ENCODE measurements around the gene SLC12A8. TPM values are rescaled to one million over a fixed set of nuclear protein-coding genes. Genes with fewer than 3 reads are reported as not detected.

Gene SLC12A8
- total and polyA plus RNA-seq, 4 experiments from 2014 or later: not detected

- no peaks in the 10 kb centered on the region for H3K36me3 Mint-ChIP-seq
- Histone ChIP-seq H3K9me3 (ENCODE audit: control insufficient read depth in 1 of 2, low read length in 2 of 2) (no peaks in the 10 kb centered on the region), H3K4me1 (ENCODE audit: insufficient read depth, low read length) (peaks cover 17% of the 10 kb centered on the region), H3K27me3 (ENCODE audit: insufficient read depth, low read length) (no peaks in the 10 kb centered on the region), H3K36me3 (ENCODE audit: insufficient read depth, low read length) (no peaks in the 10 kb centered on the region), H3K4me3 (ENCODE audit: low read length in 2 of 2) (no peak overlapping the region), H3K27ac (ENCODE audit: low read depth, low read length) (no peak overlapping the region)
- peaks cover 0 to 1% (median 0%) of the 10 kb centered on the region in 8 donors for H3K9me3 Mint-ChIP-seq
- peak overlapping the region in 1 of 8 donors; percentile 2 for H3K4me3 Mint-ChIP-seq
- POLR2A ChIA-PET (ENCODE audit: partially characterized antibody): no interaction called here
- intact Hi-C loops (cut with micrococcal nuclease): no loop called here
- peak overlapping the region in 3 of 7 donors; percentile 1 to 48 (median 25) for H3K27ac Mint-ChIP-seq
- H3K4me1 Mint-ChIP-seq: peaks cover 14 to 36% (median 26%) of the 10 kb centered on the region in 4 donors
- DNase-seq: no peak
- CTCF ChIA-PET (ENCODE audit: partially characterized antibody): interaction anchor here (1.6 kb wide), 1 partner anchor 89 kb away, joined by 4 read pairs; no protein-coding TSS in a partner anchor
- peaks cover 0 to 1% of the 10 kb centered on the region in 2 donors for H3K27me3 Mint-ChIP-seq
Measured at GRCh38 chr3:125137358-125138033, 75.1 kb downstream of the SLC12A8 start.

- Mint-ChIP-seq H3K36me3 (no peaks in the 10 kb centered on the region), H3K4me3 (no peak overlapping the region), H3K27ac (peak overlapping the region in 1 of 7 donors; percentile 29), H3K9me3 (peaks cover 0 to 1% (median 0%) of the 10 kb centered on the region in 8 donors), H3K27me3 (peaks cover 0 to 1% of the 10 kb centered on the region in 2 donors), H3K4me1 (peaks cover 11 to 31% (median 22%) of the 10 kb centered on the region in 4 donors)
- ChIA-PET CTCF (ENCODE audit: partially characterized antibody) (interaction anchor here (1.6 kb wide), 1 partner anchor 89 kb away, joined by 4 read pairs; no protein-coding TSS in a partner anchor), POLR2A (ENCODE audit: partially characterized antibody) (no interaction called here)
- no peaks in the 10 kb centered on the region for H3K9me3 ChIP-seq (ENCODE audit: control insufficient read depth in 1 of 2, low read length in 2 of 2)
- H3K36me3 ChIP-seq (ENCODE audit: insufficient read depth, low read length): no peaks in the 10 kb centered on the region
- intact Hi-C loops (cut with micrococcal nuclease): no loop called here
- no peak overlapping the region for H3K27ac ChIP-seq (ENCODE audit: low read depth, low read length)
- DNase-seq: no peak
- no peak overlapping the region for H3K4me3 ChIP-seq (ENCODE audit: low read length in 2 of 2)
- H3K4me1 ChIP-seq (ENCODE audit: insufficient read depth, low read length): peaks cover 12% of the 10 kb centered on the region
- H3K27me3 ChIP-seq (ENCODE audit: insufficient read depth, low read length): no peaks in the 10 kb centered on the region
Measured at GRCh38 chr3:125136966-125137357, 75.6 kb downstream of the SLC12A8 start.

GRCh38 chr3:125136515-125136914 lies 76.0 kb downstream of the SLC12A8 start:
- no peak for DNase-seq
- Mint-ChIP-seq H3K9me3 (peaks cover 0 to 1% (median 0%) of the 10 kb centered on the region in 8 donors), H3K36me3 (no peaks in the 10 kb centered on the region), H3K27ac (peak overlapping the region in 3 of 7 donors; percentile 19 to 59 (median 29)), H3K27me3 (peaks cover 0 to 1% of the 10 kb centered on the region in 2 donors), H3K4me3 (peak overlapping the region in 2 of 8 donors; percentile 0 to 2), H3K4me1 (peaks cover 11 to 26% (median 20%) of the 10 kb centered on the region in 4 donors)
- CTCF ChIA-PET (ENCODE audit: partially characterized antibody): interaction anchor here (1.6 kb wide), 1 partner anchor 88 kb away, joined by 4 read pairs; no protein-coding TSS in a partner anchor
- Histone ChIP-seq H3K27ac (ENCODE audit: low read depth, low read length) (no peak overlapping the region), H3K36me3 (ENCODE audit: insufficient read depth, low read length) (no peaks in the 10 kb centered on the region), H3K9me3 (ENCODE audit: control insufficient read depth in 1 of 2, low read length in 2 of 2) (no peaks in the 10 kb centered on the region), H3K27me3 (ENCODE audit: insufficient read depth, low read length) (no peaks in the 10 kb centered on the region), H3K4me1 (ENCODE audit: insufficient read depth, low read length) (peaks cover 11% of the 10 kb centered on the region), H3K4me3 (ENCODE audit: low read length in 2 of 2) (no peak overlapping the region)
- intact Hi-C loops (cut with micrococcal nuclease): no loop called here
- POLR2A ChIA-PET (ENCODE audit: partially characterized antibody): no interaction called here

GRCh38 chr3:125134952-125135351 lies 77.6 kb downstream of the SLC12A8 start:
- no peak overlapping the region for H3K4me3 ChIP-seq (ENCODE audit: low read length in 2 of 2)
- H3K27ac ChIP-seq (ENCODE audit: low read depth, low read length): no peak overlapping the region
- DNase-seq: no peak
- Mint-ChIP-seq H3K9me3 (no peaks in the 10 kb centered on the region), H3K27ac (peak overlapping the region in 1 of 7 donors; percentile 7), H3K36me3 (no peaks in the 10 kb centered on the region), H3K4me3 (no peak overlapping the region), H3K27me3 (peaks cover 0 to 1% of the 10 kb centered on the region in 2 donors), H3K4me1 (peaks cover 9 to 13% (median 10%) of the 10 kb centered on the region in 4 donors)
- peaks cover 2% of the 10 kb centered on the region for H3K4me1 ChIP-seq (ENCODE audit: insufficient read depth, low read length)
- POLR2A ChIA-PET (ENCODE audit: partially characterized antibody): no interaction called here
- H3K27me3 ChIP-seq (ENCODE audit: insufficient read depth, low read length): no peaks in the 10 kb centered on the region
- intact Hi-C loops (cut with micrococcal nuclease): no loop called here
- CTCF ChIA-PET (ENCODE audit: partially characterized antibody): no interaction called here
- no peaks in the 10 kb centered on the region for H3K9me3 ChIP-seq (ENCODE audit: control insufficient read depth in 1 of 2, low read length in 2 of 2)
- no peaks in the 10 kb centered on the region for H3K36me3 ChIP-seq (ENCODE audit: insufficient read depth, low read length)

- Mint-ChIP-seq H3K4me3 (no peak overlapping the region), H3K27me3 (peaks cover 0 to 1% of the 10 kb centered on the region in 2 donors), H3K27ac (peak overlapping the region in 2 of 7 donors; percentile 10 to 12), H3K4me1 (peaks cover 7 to 11% (median 9%) of the 10 kb centered on the region in 4 donors), H3K9me3 (no peaks in the 10 kb centered on the region), H3K36me3 (no peaks in the 10 kb centered on the region)
- no peaks in the 10 kb centered on the region for H3K36me3 ChIP-seq (ENCODE audit: insufficient read depth, low read length)
- intact Hi-C loops (cut with micrococcal nuclease): no loop called here
- ChIA-PET POLR2A (ENCODE audit: partially characterized antibody) (no interaction called here), CTCF (ENCODE audit: partially characterized antibody) (no interaction called here)
- H3K4me1 ChIP-seq (ENCODE audit: insufficient read depth, low read length): no peaks in the 10 kb centered on the region
- no peak for DNase-seq
- H3K4me3 ChIP-seq (ENCODE audit: low read length in 2 of 2): no peak overlapping the region
- no peaks in the 10 kb centered on the region for H3K27me3 ChIP-seq (ENCODE audit: insufficient read depth, low read length)
- no peaks in the 10 kb centered on the region for H3K9me3 ChIP-seq (ENCODE audit: control insufficient read depth in 1 of 2, low read length in 2 of 2)
- H3K27ac ChIP-seq (ENCODE audit: low read depth, low read length): no peak overlapping the region
Measured at GRCh38 chr3:125132815-125133214, 79.7 kb downstream of the SLC12A8 start.

GRCh38 chr3:125129512-125129997 lies 83.0 kb downstream of the SLC12A8 start:
- no peaks in the 10 kb centered on the region for H3K36me3 Mint-ChIP-seq
- Histone ChIP-seq H3K27me3 (ENCODE audit: insufficient read depth, low read length) (no peaks in the 10 kb centered on the region), H3K4me3 (ENCODE audit: low read length in 2 of 2) (no peak overlapping the region), H3K27ac (ENCODE audit: low read depth, low read length) (no peak overlapping the region), H3K4me1 (ENCODE audit: insufficient read depth, low read length) (peaks cover 9% of the 10 kb centered on the region), H3K9me3 (ENCODE audit: control insufficient read depth in 1 of 2, low read length in 2 of 2) (no peaks in the 10 kb centered on the region), H3K36me3 (ENCODE audit: insufficient read depth, low read length) (no peaks in the 10 kb centered on the region)
- no peak overlapping the region for H3K27ac Mint-ChIP-seq
- intact Hi-C loops (cut with micrococcal nuclease): no loop called here
- POLR2A ChIA-PET (ENCODE audit: partially characterized antibody): no interaction called here
- H3K4me1 Mint-ChIP-seq: peaks cover 0 to 14% (median 8%) of the 10 kb centered on the region in 4 donors
- H3K4me3 Mint-ChIP-seq: no peak overlapping the region
- CTCF ChIA-PET (ENCODE audit: partially characterized antibody): interaction anchor here (1.1 kb wide), 1 partner anchor 135 kb away, joined by 3 read pairs; no protein-coding TSS in a partner anchor
- no peak for DNase-seq
- H3K27me3 Mint-ChIP-seq: peaks cover 0 to 1% of the 10 kb centered on the region in 2 donors
- no peaks in the 10 kb centered on the region for H3K9me3 Mint-ChIP-seq

- CTCF ChIA-PET (ENCODE audit: partially characterized antibody): interaction anchor here (1.1 kb wide), 1 partner anchor 134 kb away, joined by 3 read pairs; no protein-coding TSS in a partner anchor
- no peaks in the 10 kb centered on the region for H3K9me3 Mint-ChIP-seq
- intact Hi-C loops (cut with micrococcal nuclease): no loop called here
- H3K27ac Mint-ChIP-seq: no peak overlapping the region
- H3K27me3 Mint-ChIP-seq: peaks cover 0 to 1% of the 10 kb centered on the region in 2 donors
- no peak for DNase-seq
- H3K4me1 ChIP-seq (ENCODE audit: insufficient read depth, low read length): peaks cover 9% of the 10 kb centered on the region
- no peak overlapping the region for H3K4me3 ChIP-seq (ENCODE audit: low read length in 2 of 2)
- no peak overlapping the region for H3K4me3 Mint-ChIP-seq
- no peaks in the 10 kb centered on the region for H3K9me3 ChIP-seq (ENCODE audit: control insufficient read depth in 1 of 2, low read length in 2 of 2)
- POLR2A ChIA-PET (ENCODE audit: partially characterized antibody): no interaction called here
- no peaks in the 10 kb centered on the region for H3K36me3 ChIP-seq (ENCODE audit: insufficient read depth, low read length)
- H3K27me3 ChIP-seq (ENCODE audit: insufficient read depth, low read length): no peaks in the 10 kb centered on the region
- H3K27ac ChIP-seq (ENCODE audit: low read depth, low read length): no peak overlapping the region
- H3K36me3 Mint-ChIP-seq: no peaks in the 10 kb centered on the region
- peaks cover 0 to 14% (median 8%) of the 10 kb centered on the region in 4 donors for H3K4me1 Mint-ChIP-seq
Measured at GRCh38 chr3:125128861-125129501, 83.6 kb downstream of the SLC12A8 start.
